H1 (cell line): Measurements from ENCODE around the gene NBDY. TPM values are rescaled to one million over a fixed set of nuclear protein-coding genes. Genes with fewer than 3 reads are reported as not detected.

Experiments
- CTCF ChIA-PET: fragments of 300-600 bp; sonication (Branson Sonifier 250); formaldehyde crosslinking; loops from one replicate; lab custom pipeline; 2021; ENCODE audit not compliant: partially characterized antibody; lab: Charles Lee
- POLR2A ChIA-PET: fragments of 300-600 bp; sonication (Branson Sonifier 250); formaldehyde crosslinking; loops from one replicate; lab custom pipeline; 2021; ENCODE audit warnings: inconsistent platforms; ENCODE audit not compliant: partially characterized antibody; lab: Charles Lee
- DNase-seq, 2 experiments: peaks; one replicate each; pipeline versions ENCODE4 v3.0.0 to v3.0.0-alpha.2; 2010 to 2022; ENCODE audit warnings: low spot score in 2 of 2, low read depth in 1 of 2, mixed read lengths in 1 of 2
- FAIRE-seq: peaks from 2 replicates; lab custom pipeline; 2011; peaks lifted over from hg19 to GRCh38; lab: Jason Lieb, UNC
- H2AFZ ChIP-seq: 2 replicates; pipeline ENCODE4 v1.8.1; 2012; ENCODE audit warnings: low read length, inconsistent platforms
- H2AK5ac ChIP-seq: 2 replicates; pipeline ENCODE4 v1.6.1; 2013; ENCODE audit warnings: low read depth, low read length
- H2BK120ac ChIP-seq: replicated peaks from 2 replicates; pipeline ENCODE3; 2013; ENCODE audit warnings: low read depth, low read length, inconsistent platforms
- H2BK12ac ChIP-seq: 2 replicates; pipeline ENCODE4 v1.6.1; 2013; ENCODE audit warnings: low read depth, low read length
- H2BK15ac ChIP-seq: 2 replicates; pipeline ENCODE4 v1.6.1; 2013; ENCODE audit warnings: low read length
- H2BK20ac ChIP-seq: 2 replicates; pipeline ENCODE4 v1.6.1; 2013; ENCODE audit warnings: low read length
- H2BK5ac ChIP-seq: 2 replicates; pipeline ENCODE4 v1.6.1; 2013; ENCODE audit warnings: low read depth, low read length
- H3K14ac ChIP-seq: 2 replicates; pipeline ENCODE4 v1.6.1; 2013; ENCODE audit warnings: inconsistent platforms; ENCODE audit not compliant: insufficient read length
- H3K18ac ChIP-seq: 2 replicates; pipeline ENCODE4 v1.6.1; 2013; ENCODE audit warnings: low read length; ENCODE audit errors: extremely low read depth
- H3K23ac ChIP-seq: 2 replicates; pipeline ENCODE4 v1.6.1; 2013; ENCODE audit warnings: inconsistent platforms; ENCODE audit not compliant: insufficient read length
- H3K23me2 ChIP-seq: 2 replicates; pipeline ENCODE4 v1.6.1; 2013; ENCODE audit warnings: low read depth, low read length
- H3K27ac ChIP-seq: 2 replicates; pipeline ENCODE4 v1.6.1; 2011; ENCODE audit warnings: low read depth, low read length, inconsistent platforms
- H3K27me3 ChIP-seq, 4 experiments: replicated peaks in 1 of 4; 1 replicate in 1 of 4; 2 replicates in 3 of 4; pipeline versions ENCODE4 v1.6.1 to v1.8.1; 2011 to 2013; ENCODE audit warnings: low read length in 3 of 4, mild to moderate bottlenecking in 3 of 4, inconsistent platforms in 2 of 4, mixed read lengths in 2 of 4, moderate library complexity in 1 of 4; ENCODE audit not compliant: control insufficient read depth in 3 of 4, insufficient read depth in 3 of 4; ENCODE audit errors: extremely low read depth in 1 of 4
- H3K36me3 ChIP-seq, 4 experiments: 2 replicates each; pipeline versions ENCODE4 v1.6.1 to v1.8.1; 2011 to 2013; ENCODE audit warnings: mild to moderate bottlenecking in 4 of 4, low read length in 3 of 4, moderate library complexity in 2 of 4, control low read depth in 1 of 4, inconsistent platforms in 1 of 4; ENCODE audit not compliant: insufficient read depth in 4 of 4, control insufficient read depth in 2 of 4
- H3K4ac ChIP-seq: replicated peaks from 2 replicates; pipeline ENCODE3; 2013; ENCODE audit warnings: low read length, low read depth, mixed read lengths, inconsistent platforms; ENCODE audit not compliant: insufficient read length
- H3K4me1 ChIP-seq, 4 experiments: replicated peaks in 1 of 4; 1 replicate in 1 of 4; 2 replicates in 3 of 4; pipeline versions ENCODE4 v1.6.1 to v1.8.1; 2011 to 2013; ENCODE audit warnings: low read length in 3 of 4, inconsistent platforms in 2 of 4, mixed read lengths in 1 of 4; ENCODE audit not compliant: insufficient read depth in 4 of 4, control insufficient read depth in 3 of 4
- H3K4me2 ChIP-seq, 2 experiments: 2 replicates each; pipeline versions ENCODE4 v1.6.1 to v1.8.1; 2011 to 2013; ENCODE audit warnings: low read depth in 2 of 2, low read length in 2 of 2, control low read depth in 1 of 2, inconsistent platforms in 1 of 2, mild to moderate bottlenecking in 1 of 2; ENCODE audit not compliant: insufficient read depth in 1 of 2
- H3K4me3 ChIP-seq, 4 experiments: fragments of 200-600, 300-600 bp in 1 of 4; sonication (generic), shearing (Covaris generic), sonication (Bioruptor Twin) in 1 of 4; 2 replicates each; pipeline versions ENCODE4 v1.5.1 to v1.8.1; 2011 to 2016; ENCODE audit warnings: low read length in 4 of 4, low read depth in 3 of 4, control low read depth in 2 of 4, inconsistent platforms in 2 of 4, mild to moderate bottlenecking in 2 of 4, mixed read lengths in 1 of 4, moderate library complexity in 1 of 4; ENCODE audit not compliant: insufficient read depth in 2 of 4; ENCODE audit errors: extremely low read depth in 1 of 4
- H3K56ac ChIP-seq: replicated peaks from 2 replicates; pipeline ENCODE3; 2013; ENCODE audit warnings: low read depth, mild to moderate bottlenecking, mixed read lengths, low read length, inconsistent platforms; ENCODE audit not compliant: insufficient read length
- H3K79me1 ChIP-seq: 2 replicates; pipeline ENCODE4 v1.6.1; 2013; ENCODE audit warnings: low read depth, low read length, control low read depth
- H3K79me2 ChIP-seq, 2 experiments: 2 replicates each; pipeline versions ENCODE4 v1.6.1 to v1.8.1; 2012 to 2013; ENCODE audit warnings: low read length in 2 of 2, mild to moderate bottlenecking in 2 of 2, inconsistent platforms in 1 of 2; ENCODE audit not compliant: insufficient read depth in 2 of 2, control insufficient read depth in 1 of 2
- H3K9ac ChIP-seq, 4 experiments: replicated peaks in 1 of 4; 1 replicate in 1 of 4; 2 replicates in 3 of 4; pipeline versions ENCODE4 v1.6.1 to v1.8.1; 2011 to 2013; ENCODE audit warnings: low read depth in 3 of 4, low read length in 3 of 4, control low read depth in 2 of 4, mild to moderate bottlenecking in 2 of 4, moderate library complexity in 2 of 4, inconsistent platforms in 1 of 4; ENCODE audit errors: extremely low read depth in 1 of 4
- H3K9me3 ChIP-seq, 2 experiments: 2 replicates each; pipeline versions ENCODE4 v1.6.1 to v1.8.1; 2012 to 2013; ENCODE audit warnings: mild to moderate bottlenecking in 2 of 2, moderate library complexity in 2 of 2, control low read depth in 1 of 2, inconsistent platforms in 1 of 2, low read depth in 1 of 2, low read length in 1 of 2, mixed read lengths in 1 of 2; ENCODE audit not compliant: insufficient read depth in 2 of 2
- H4K20me1 ChIP-seq, 2 experiments: replicated peaks in 1 of 2; 2 replicates each; pipeline versions ENCODE3 to v1.8.1; 2011 to 2013; ENCODE audit warnings: inconsistent platforms in 2 of 2, low read length in 2 of 2, mild to moderate bottlenecking in 1 of 2; ENCODE audit not compliant: insufficient read depth in 2 of 2, control insufficient read depth in 1 of 2
- H4K5ac ChIP-seq: 2 replicates; pipeline ENCODE4 v1.6.1; 2013; ENCODE audit warnings: low read length, low read depth, mixed read lengths, inconsistent platforms; ENCODE audit not compliant: insufficient read length
- H4K8ac ChIP-seq: 2 replicates; pipeline ENCODE4 v1.8.0; 2013; ENCODE audit warnings: mild to moderate bottlenecking, moderate library complexity, low read length, inconsistent platforms; ENCODE audit not compliant: insufficient read depth; ENCODE audit errors: extremely low read depth
- H4K91ac ChIP-seq: replicated peaks from 2 replicates; pipeline ENCODE3; 2013; ENCODE audit warnings: low read length, mixed read lengths, inconsistent platforms; ENCODE audit not compliant: insufficient read length
- BRCA1 ChIP-seq: IDR thresholded peaks from 2 replicates; pipeline ENCODE4 v1.6.1; 2012; ENCODE audit warnings: low read depth, low read length, improper control_type of control experiment
- CBX5 ChIP-seq: fragments of 300-800, 300-1000 bp; sonication (generic); IDR thresholded peaks from 2 replicates; pipeline ENCODE4 v1.7.1; 2016; ENCODE audit warnings: antibody characterized with exemption, low read length, low read depth
- CTCF ChIP-seq, 3 experiments: IDR thresholded peaks; 1 replicate in 2 of 3; 2 replicates in 1 of 3; pipeline versions ENCODE4 v1.5.1 to v1.6.1; 2011; ENCODE audit warnings: low read length in 3 of 3, mild to moderate bottlenecking in 3 of 3, inconsistent platforms in 2 of 3, low read depth in 1 of 3, moderate library complexity in 1 of 3; ENCODE audit not compliant: insufficient read depth in 1 of 3; ENCODE audit errors: control extremely low read depth in 1 of 3
- FOSL1 ChIP-seq: IDR thresholded peaks from 2 replicates; pipeline ENCODE4 v1.6.1; 2011; ENCODE audit warnings: mild to moderate bottlenecking, low read depth, low read length, moderate library complexity; ENCODE audit not compliant: insufficient read depth
- GTF2F1 ChIP-seq: IDR thresholded peaks from 2 replicates; pipeline ENCODE4 v1.6.1; 2012; ENCODE audit warnings: low read depth, low read length, improper control_type of control experiment, borderline replicate concordance
- KDM4A ChIP-seq: IDR thresholded peaks from one replicate; pipeline ENCODE4 v1.7.1; 2012; ENCODE audit warnings: low read depth, mild to moderate bottlenecking, moderate library complexity, low read length, inconsistent platforms; ENCODE audit not compliant: severe bottlenecking
- KDM5A ChIP-seq: fragments of 200-600 bp; IDR thresholded peaks from 2 replicates; pipeline ENCODE4 v1.7.1; 2012; ENCODE audit warnings: mild to moderate bottlenecking, low read length, inconsistent platforms, mixed read lengths
- POLR2AphosphoS5 ChIP-seq: IDR thresholded peaks from 2 replicates; pipeline ENCODE4 v1.6.1; 2011; ENCODE audit warnings: low read depth, low read length
- SAP30 ChIP-seq: fragments of 300-600 bp; sonication (generic); IDR thresholded peaks from 2 replicates; pipeline ENCODE4 v1.7.1; 2012; ENCODE audit warnings: low read length, moderate library complexity, mild to moderate bottlenecking, inconsistent platforms; ENCODE audit not compliant: insufficient read depth, insufficient replicate concordance
- WGBS, 2 experiments: shearing (Covaris generic) in 1 of 2; methylation state at CpG; one replicate each; pipeline versions ENCODE4 v1.1.6 to v1.1.7; 2013 to 2015; ENCODE audit warnings: low lambda C conversion rate in 2 of 2, mixed read lengths in 2 of 2, inconsistent platforms in 1 of 2, low coverage in 1 of 2, missing lambda C conversion rate in 1 of 2; ENCODE audit not compliant: insufficient replicate concordance in 2 of 2, insufficient coverage in 1 of 2, insufficient read length in 1 of 2; ENCODE audit errors: extremely low coverage in 1 of 2, missing lambda C conversion rate in 1 of 2; 5-methylcytosine and 5-hydroxymethylcytosine counted together
- polyA plus RNA-seq, 7 experiments: library from polyadenylated mRNA; depleted of rRNA in 3 of 7; stranded (reverse) in 5 of 7; unstranded in 2 of 7; fragments of >200 nt in 5 of 7; fragments of 200-250 nt in 2 of 7; gene quantifications; 1 replicate in 5 of 7; 2 replicates in 1 of 7; 4 replicates in 1 of 7; pipeline versions ENCODE4 v1.2.1 to v1.2.3, GENCODE V29; 2011 to 2013; ENCODE audit warnings: missing spikeins in 2 of 7, mixed read lengths in 2 of 7
- total RNA-seq: library from RNA; stranded (reverse); fragmentation: NEBNext Ultra II Directional; extraction: Animal tissue kit (Norgen Biotek cat#: 25700); gene quantifications from 2 replicates; pipeline ENCODE4 v1.2.1, GENCODE V29; 2021

The NBDY gene
- total and polyA plus RNA-seq, 2 of the 8 experiments (the other 6 are each of a cell fraction or from before 2014, with no cell fraction given), result 42.3 to 57.8 TPM

GRCh38 chrX:56784666-56785065, 55.6 kb downstream of the NBDY start:
- Histone ChIP-seq H2AK5ac (no peak overlapping the region), H2BK15ac (no peak overlapping the region), H3K4me1 (no peaks in the 10 kb centered on the region), H3K79me2 (no peaks in the 10 kb centered on the region), H3K9ac (no peak overlapping the region), H4K91ac (no peak overlapping the region), H2AFZ (no peak overlapping the region), H3K23ac (no peak overlapping the region), H3K23me2 (no peaks in the 10 kb centered on the region), H3K14ac (no peak overlapping the region), H4K5ac (no peak overlapping the region), H2BK12ac (no peak overlapping the region), H3K79me1 (no peaks in the 10 kb centered on the region; the same call in 1 of the 2 replicates), H3K4me2 (no peak overlapping the region), H3K9me3 (no peaks in the 10 kb centered on the region), H2BK120ac (no peak overlapping the region), H4K8ac (no peak overlapping the region), H4K20me1 (peaks cover 0 to 1% of the 10 kb centered on the region in 2 experiments), H3K27me3 (no peaks in the 10 kb centered on the region), H2BK20ac (no peak overlapping the region), H3K27ac (no peak overlapping the region)
- FAIRE-seq, result no peak
- POLR2A ChIA-PET, result no interaction called here
- DNase-seq, result no peak
- TF ChIP-seq KDM4A (no peak), SAP30 (no peak), BRCA1 (no peak), POLR2AphosphoS5 (no peak), FOSL1 (no peak), KDM5A (no peak), GTF2F1 (no peak), CBX5 (no peak), CTCF (IDR thresholded peaks at IDR 0.05; ENCODE audit: control extremely low read depth in 1 of 3, insufficient read depth in 1 of 3, low read depth in 1 of 3, low read length in 3 of 3) (no peak)
- TF ChIP-seq, all 59 proteins: peak for 0
- H2BK5ac ChIP-seq, result no peak overlapping the region
- H3K4ac ChIP-seq, result no peak overlapping the region
- CTCF ChIA-PET, result interaction anchor here (0.8 kb wide), 1 partner anchor 58 kb away, joined by 3 read pairs; no protein-coding TSS in a partner anchor
- H3K36me3 ChIP-seq, result peaks cover 0 to 7% (median 3%) of the 10 kb centered on the region in 4 experiments; a peak in 4 of 8 replicates
- no peak overlapping the region for H3K18ac ChIP-seq
- WGBS, 2 experiments, result 96% methylated on average over 5 of the region's 14 CpGs; no CpG with 5 or more reads in 1 of the 2 experiments
- no peak overlapping the region for H3K56ac ChIP-seq
- no peak overlapping the region for H3K4me3 ChIP-seq
